Measurements from ENCODE around the gene CLSTN2. TPM values are rescaled to one million over a fixed set of nuclear protein-coding genes. Genes with fewer than 3 reads are reported as not detected.

The CLSTN2 gene
- total and polyA plus RNA-seq, 5 experiments from 2014 or later: not detected

- no peaks in the 10 kb centered on the region for H3K36me3 Mint-ChIP-seq
- ATAC-seq (no peak), DNase-seq (no peak)
- POLR2A ChIA-PET: no interaction called here
- H3K9me3 Mint-ChIP-seq: peaks cover 0 to 3% (median 0%) of the 10 kb centered on the region in 9 donors
- peaks cover 0 to 24% (median 5%) of the 10 kb centered on the region in 5 donors for H3K27me3 Mint-ChIP-seq
- H3K27ac Mint-ChIP-seq: no peak overlapping the region
- no peaks in the 10 kb centered on the region for H3K4me1 Mint-ChIP-seq
- H3K4me3 Mint-ChIP-seq: no peak overlapping the region
These were observed 225.6 kb downstream of the CLSTN2 start for GRCh38 chr3:140160553-140160952.

- ATAC-seq (no peak), DNase-seq (no peak)
- peaks cover 0 to 5% (median 0%) of the 10 kb centered on the region in 9 donors for H3K9me3 Mint-ChIP-seq
- no peaks in the 10 kb centered on the region for H3K36me3 Mint-ChIP-seq
- POLR2A ChIA-PET: no interaction called here
- H3K4me3 Mint-ChIP-seq: no peak overlapping the region
- no peaks in the 10 kb centered on the region for H3K4me1 Mint-ChIP-seq
- no peak overlapping the region for H3K27ac Mint-ChIP-seq
- peaks cover 0 to 23% (median 10%) of the 10 kb centered on the region in 5 donors for H3K27me3 Mint-ChIP-seq
These were observed 227.6 kb downstream of the CLSTN2 start for GRCh38 chr3:140162551-140162950.

- POLR2A ChIA-PET: interaction anchor here (0.6 kb wide), 1 partner anchor 9 kb away, joined by 5 read pairs; no protein-coding TSS in a partner anchor
- H3K9me3 Mint-ChIP-seq: peaks cover 0 to 5% (median 0%) of the 10 kb centered on the region in 9 donors
- ATAC-seq (no peak), DNase-seq (no peak)
- no peak overlapping the region for H3K4me3 Mint-ChIP-seq
- peaks cover 0 to 25% (median 10%) of the 10 kb centered on the region in 5 donors for H3K27me3 Mint-ChIP-seq
- no peaks in the 10 kb centered on the region for H3K36me3 Mint-ChIP-seq
- H3K27ac Mint-ChIP-seq: no peak overlapping the region
- H3K4me1 Mint-ChIP-seq: no peaks in the 10 kb centered on the region
These were observed 228.3 kb downstream of the CLSTN2 start for GRCh38 chr3:140163159-140163763.

GRCh38 chr3:140164156-140164555, 229.2 kb downstream of the CLSTN2 start:
- DNase-seq (no peak), ATAC-seq (no peak)
- Mint-ChIP-seq H3K4me3 (no peak overlapping the region), H3K27me3 (peaks cover 0 to 25% (median 11%) of the 10 kb centered on the region in 5 donors), H3K9me3 (peaks cover 0 to 5% (median 0%) of the 10 kb centered on the region in 9 donors), H3K27ac (no peak overlapping the region), H3K36me3 (no peaks in the 10 kb centered on the region), H3K4me1 (no peaks in the 10 kb centered on the region)
- POLR2A ChIA-PET: no interaction called here

- peaks cover 0 to 7% (median 0%) of the 10 kb centered on the region in 9 donors for H3K9me3 Mint-ChIP-seq
- H3K27me3 Mint-ChIP-seq: peaks cover 0 to 25% (median 11%) of the 10 kb centered on the region in 5 donors
- no peaks in the 10 kb centered on the region for H3K36me3 Mint-ChIP-seq
- no peak for ATAC-seq
- POLR2A ChIA-PET: no interaction called here
- DNase-seq: no peak
- H3K4me1 Mint-ChIP-seq: no peaks in the 10 kb centered on the region
- no peak overlapping the region for H3K4me3 Mint-ChIP-seq
- peak overlapping the region in 1 of 10 donors; percentile 51 for H3K27ac Mint-ChIP-seq
These were observed 230.1 kb downstream of the CLSTN2 start for GRCh38 chr3:140164922-140165590.

GRCh38 chr3:140165781-140166180, 230.8 kb downstream of the CLSTN2 start:
- Mint-ChIP-seq H3K36me3 (no peaks in the 10 kb centered on the region), H3K27me3 (peaks cover 0 to 29% (median 13%) of the 10 kb centered on the region in 5 donors), H3K9me3 (peaks cover 0 to 7% (median 0%) of the 10 kb centered on the region in 9 donors), H3K27ac (no peak overlapping the region), H3K4me3 (no peak overlapping the region), H3K4me1 (no peaks in the 10 kb centered on the region)
- POLR2A ChIA-PET: no interaction called here
- no peak for ATAC-seq
- no peak for DNase-seq

- DNase-seq (no peak), ATAC-seq (peak in 1 of 2 donors; percentile 14)
- Mint-ChIP-seq H3K4me1 (no peaks in the 10 kb centered on the region), H3K36me3 (no peaks in the 10 kb centered on the region), H3K9me3 (peaks cover 0 to 7% (median 0%) of the 10 kb centered on the region in 9 donors), H3K27ac (no peak overlapping the region), H3K4me3 (no peak overlapping the region), H3K27me3 (peaks cover 0 to 32% (median 13%) of the 10 kb centered on the region in 5 donors)
- POLR2A ChIA-PET: no interaction called here
These were observed 232.0 kb downstream of the CLSTN2 start for GRCh38 chr3:140166861-140167599.

- H3K27ac Mint-ChIP-seq: no peak overlapping the region
- no peaks in the 10 kb centered on the region for H3K36me3 Mint-ChIP-seq
- no peak for ATAC-seq
These were observed 232.8 kb downstream of the CLSTN2 start for GRCh38 chr3:140167600-140168281.

GRCh38 chr3:140170612-140171011, 235.6 kb downstream of the CLSTN2 start:
- DNase-seq: no peak
- Mint-ChIP-seq H3K27ac (no peak overlapping the region), H3K4me3 (no peak overlapping the region), H3K4me1 (no peaks in the 10 kb centered on the region), H3K9me3 (peaks cover 0 to 7% (median 0%) of the 10 kb centered on the region in 9 donors), H3K27me3 (peaks cover 2 to 51% (median 10%) of the 10 kb centered on the region in 5 donors), H3K36me3 (peaks cover 0 to 2% (median 0%) of the 10 kb centered on the region in 3 donors)
- no peak for ATAC-seq
- POLR2A ChIA-PET: no interaction called here

More at GRCh38 chr3:140167600-140168281, 232.8 kb downstream of the CLSTN2 start:
- H3K9me3 Mint-ChIP-seq: peaks cover 0 to 7% (median 0%) of the 10 kb centered on the region in 9 donors
- no peak for DNase-seq
- POLR2A ChIA-PET: no interaction called here
- no peak overlapping the region for H3K4me3 Mint-ChIP-seq
- no peaks in the 10 kb centered on the region for H3K4me1 Mint-ChIP-seq
- H3K27me3 Mint-ChIP-seq: peaks cover 2 to 33% (median 10%) of the 10 kb centered on the region in 5 donors

GRCh38 chr3:140176526-140176925, 241.5 kb downstream of the CLSTN2 start:
- H3K4me1 Mint-ChIP-seq: no peaks in the 10 kb centered on the region
- H3K9me3 Mint-ChIP-seq: peaks cover 0 to 5% (median 0%) of the 10 kb centered on the region in 9 donors
- H3K4me3 Mint-ChIP-seq: no peak overlapping the region
- ATAC-seq (no peak), DNase-seq (no peak)
- H3K36me3 Mint-ChIP-seq: peaks cover 0 to 2% (median 0%) of the 10 kb centered on the region in 3 donors
- no peak overlapping the region for H3K27ac Mint-ChIP-seq
- peaks cover 2 to 29% (median 8%) of the 10 kb centered on the region in 5 donors for H3K27me3 Mint-ChIP-seq
- POLR2A ChIA-PET: no interaction called here

- Mint-ChIP-seq H3K27ac (no peak overlapping the region), H3K4me1 (no peaks in the 10 kb centered on the region), H3K9me3 (peaks cover 0 to 5% (median 0%) of the 10 kb centered on the region in 9 donors), H3K27me3 (peaks cover 0 to 33% (median 10%) of the 10 kb centered on the region in 5 donors), H3K4me3 (no peak overlapping the region), H3K36me3 (peaks cover 0 to 2% (median 0%) of the 10 kb centered on the region in 3 donors)
- POLR2A ChIA-PET: no interaction called here
- no peak for DNase-seq
- ATAC-seq: no peak
These were observed 243.0 kb downstream of the CLSTN2 start for GRCh38 chr3:140177943-140178342.

GRCh38 chr3:140178482-140178881, 243.5 kb downstream of the CLSTN2 start:
- peaks cover 0 to 2% (median 0%) of the 10 kb centered on the region in 3 donors for H3K36me3 Mint-ChIP-seq
- DNase-seq (no peak), ATAC-seq (no peak)
- peaks cover 0 to 30% (median 10%) of the 10 kb centered on the region in 5 donors for H3K27me3 Mint-ChIP-seq
- no peak overlapping the region for H3K4me3 Mint-ChIP-seq
- POLR2A ChIA-PET: no interaction called here
- H3K4me1 Mint-ChIP-seq: no peaks in the 10 kb centered on the region
- H3K9me3 Mint-ChIP-seq: peaks cover 0 to 5% (median 0%) of the 10 kb centered on the region in 9 donors
- H3K27ac Mint-ChIP-seq: no peak overlapping the region
